GM12801 (cell line): ENCODE data around the gene CARMIL3.

Source experiments
- TF ChIP-seq, protein P1 (sequence below): IDR thresholded peaks from one replicate; pipeline ENCODE4 v1.5.1; 2011; ENCODE audit warnings: control low read depth; ENCODE audit not compliant: insufficient read length; ENCODE audit errors: extremely low read depth

The CARMIL3 gene

DNA sequence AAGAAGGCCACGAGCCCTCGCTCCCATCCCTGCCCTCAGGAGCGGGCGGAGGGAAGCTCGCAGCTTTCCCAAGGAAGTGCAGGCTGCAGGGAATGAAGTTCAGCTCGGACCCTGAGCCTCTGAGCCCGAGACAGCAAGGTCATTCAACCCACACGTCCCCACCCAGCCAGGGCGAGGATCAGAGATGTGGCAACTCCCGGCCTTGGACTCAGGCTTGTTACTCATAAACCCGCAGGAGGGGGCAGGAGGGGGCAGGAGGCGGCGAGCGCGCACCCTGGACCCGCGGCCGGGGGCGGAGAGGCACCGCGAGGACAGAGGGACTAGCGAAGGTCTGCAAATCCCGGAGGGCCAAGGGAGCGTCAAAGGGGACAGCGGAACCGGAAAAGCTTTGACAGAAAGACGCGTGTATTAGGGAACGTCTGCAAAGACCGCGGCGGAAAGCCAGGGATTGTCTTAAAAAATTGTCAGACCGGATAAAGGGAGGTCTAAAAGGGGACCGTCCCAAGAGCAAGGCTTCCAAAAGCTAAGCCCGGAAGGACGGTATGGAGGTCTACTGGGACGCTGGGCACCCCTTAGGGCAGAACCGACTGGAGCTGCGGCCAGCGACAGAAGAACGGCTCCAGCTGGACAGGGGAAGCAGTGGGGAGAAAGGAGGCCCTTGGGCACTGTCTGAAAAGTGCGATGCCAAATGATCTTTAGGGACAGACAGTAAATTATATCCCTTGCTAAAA is 62.2 kb downstream of the CARMIL3 start:
- TF ChIP-seq, protein P1, sequence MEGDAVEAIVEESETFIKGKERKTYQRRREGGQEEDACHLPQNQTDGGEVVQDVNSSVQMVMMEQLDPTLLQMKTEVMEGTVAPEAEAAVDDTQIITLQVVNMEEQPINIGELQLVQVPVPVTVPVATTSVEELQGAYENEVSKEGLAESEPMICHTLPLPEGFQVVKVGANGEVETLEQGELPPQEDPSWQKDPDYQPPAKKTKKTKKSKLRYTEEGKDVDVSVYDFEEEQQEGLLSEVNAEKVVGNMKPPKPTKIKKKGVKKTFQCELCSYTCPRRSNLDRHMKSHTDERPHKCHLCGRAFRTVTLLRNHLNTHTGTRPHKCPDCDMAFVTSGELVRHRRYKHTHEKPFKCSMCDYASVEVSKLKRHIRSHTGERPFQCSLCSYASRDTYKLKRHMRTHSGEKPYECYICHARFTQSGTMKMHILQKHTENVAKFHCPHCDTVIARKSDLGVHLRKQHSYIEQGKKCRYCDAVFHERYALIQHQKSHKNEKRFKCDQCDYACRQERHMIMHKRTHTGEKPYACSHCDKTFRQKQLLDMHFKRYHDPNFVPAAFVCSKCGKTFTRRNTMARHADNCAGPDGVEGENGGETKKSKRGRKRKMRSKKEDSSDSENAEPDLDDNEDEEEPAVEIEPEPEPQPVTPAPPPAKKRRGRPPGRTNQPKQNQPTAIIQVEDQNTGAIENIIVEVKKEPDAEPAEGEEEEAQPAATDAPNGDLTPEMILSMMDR = no peak

DNA sequence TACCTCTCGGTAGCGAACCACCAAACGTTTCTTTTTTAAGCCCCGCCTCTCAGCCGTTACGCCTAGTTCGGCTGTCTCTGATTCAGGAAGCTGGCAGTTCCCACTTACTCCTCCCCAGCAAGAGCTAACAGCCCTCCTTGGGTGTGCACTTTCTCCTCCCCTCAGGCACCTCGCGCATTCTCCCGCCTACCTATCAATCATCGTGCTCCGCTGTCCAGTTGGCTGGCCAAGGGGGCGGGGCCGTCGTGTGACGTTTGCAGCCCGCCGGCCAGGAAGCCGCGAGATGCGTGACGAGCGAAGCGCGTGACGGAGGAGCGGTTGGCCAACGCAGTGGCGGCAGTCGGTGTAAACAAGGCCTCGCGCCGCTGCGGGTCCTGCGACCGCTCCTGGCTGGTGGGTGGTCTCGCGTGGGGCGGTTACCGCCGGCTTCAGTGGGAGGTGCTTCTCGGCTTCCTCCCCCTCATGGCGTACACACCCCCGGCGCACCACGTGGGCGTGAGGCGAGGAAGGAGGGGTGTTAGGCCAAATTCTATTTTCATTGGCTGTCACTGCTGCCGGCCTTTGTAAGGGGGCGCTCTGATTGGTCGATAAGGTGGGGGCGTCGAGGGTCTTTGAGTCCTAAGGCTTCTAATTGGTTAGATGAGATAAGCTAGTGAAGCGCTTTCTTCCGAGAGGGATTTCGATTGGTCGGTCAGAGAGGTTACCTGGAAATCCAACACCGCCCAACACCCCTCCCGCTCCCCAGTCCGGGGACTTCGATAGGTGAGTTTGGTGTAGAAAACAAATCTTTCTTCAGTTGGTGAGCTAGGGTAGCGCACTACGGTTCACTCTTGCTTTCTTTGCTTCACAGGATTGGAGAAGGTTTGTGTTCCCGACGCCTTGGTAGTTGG is 63.0 kb downstream of the CARMIL3 start, which contains the start of the genes DCAF11 and NRL:
Gene DCAF11 (plus strand): TSS at position 246 of the 890 bp plus-strand sequence. CDS start 818 bp downstream, outside the sequence.
Gene NRL (minus strand): TSS at position 418 of the 890 bp plus-strand sequence. CDS start 32,101 bp downstream, outside the sequence.
- TF ChIP-seq, protein P1 = no peak

DNA sequence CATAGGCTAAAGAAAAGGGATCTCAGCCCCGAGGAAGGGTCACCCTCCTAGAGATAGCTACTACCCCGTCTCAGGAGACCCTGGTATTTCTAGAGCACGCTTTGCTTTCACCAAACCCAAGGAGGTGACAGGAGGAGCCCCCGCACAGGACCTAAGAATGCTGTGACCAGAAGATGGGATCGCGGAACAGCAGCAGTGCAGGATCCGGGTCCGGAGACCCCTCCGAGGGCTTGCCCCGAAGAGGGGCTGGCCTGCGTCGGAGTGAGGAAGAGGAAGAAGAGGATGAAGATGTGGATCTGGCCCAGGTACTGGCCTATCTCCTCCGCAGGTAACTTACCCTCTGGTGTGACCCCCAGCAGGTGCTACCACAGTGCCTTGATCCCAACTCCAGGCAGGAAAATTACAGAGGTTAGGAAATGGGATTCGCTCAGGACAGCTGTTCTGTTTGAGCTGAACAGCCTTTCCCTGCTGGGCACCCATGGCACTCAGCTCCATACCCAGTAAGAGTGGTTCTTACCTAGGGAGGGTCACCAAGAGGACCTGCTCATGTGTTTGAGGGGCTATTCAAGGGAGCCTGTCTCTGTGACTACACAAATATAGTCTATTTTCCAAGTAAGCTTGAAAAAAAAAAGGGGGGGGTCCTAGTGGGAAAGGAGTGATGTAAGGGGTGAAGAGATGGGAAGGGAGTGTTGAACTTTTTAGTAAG is 63.8 kb downstream of the CARMIL3 start:
- TF ChIP-seq, protein P1 = no peak

DNA sequence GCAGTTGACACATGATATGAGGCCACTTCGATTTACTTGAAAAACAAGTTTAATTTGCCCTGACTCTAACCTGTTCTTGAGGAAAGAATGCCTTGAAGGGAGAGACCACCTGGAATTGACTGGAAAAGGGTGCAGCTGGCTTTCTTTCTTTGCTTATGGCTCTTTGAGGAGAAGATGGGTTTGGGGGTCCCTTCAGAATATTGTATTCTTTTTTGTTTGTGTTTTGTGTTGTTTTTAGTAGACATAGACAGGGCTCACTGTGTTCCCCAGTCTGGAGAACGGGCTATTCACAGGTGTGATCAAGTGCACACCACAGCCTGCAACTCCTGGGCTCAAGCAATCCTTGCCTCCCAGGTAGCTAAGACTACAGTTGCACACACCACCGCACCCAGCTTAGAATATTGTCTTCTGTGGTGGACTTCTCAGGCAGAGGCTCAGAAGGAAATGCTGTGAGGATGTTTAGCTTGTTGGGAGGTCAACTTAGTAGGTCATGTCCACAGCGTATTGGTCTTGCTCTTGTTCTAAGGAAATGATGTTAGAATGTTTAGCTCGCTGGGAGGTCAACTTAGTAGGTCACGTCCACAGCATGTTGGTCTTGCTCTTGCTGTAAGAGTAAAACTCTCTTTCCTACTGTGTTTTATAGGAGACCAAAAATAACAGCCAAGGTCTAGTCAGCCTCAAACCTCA is 64.5 kb downstream of the CARMIL3 start:
- TF ChIP-seq, protein P1 = no peak

DNA sequence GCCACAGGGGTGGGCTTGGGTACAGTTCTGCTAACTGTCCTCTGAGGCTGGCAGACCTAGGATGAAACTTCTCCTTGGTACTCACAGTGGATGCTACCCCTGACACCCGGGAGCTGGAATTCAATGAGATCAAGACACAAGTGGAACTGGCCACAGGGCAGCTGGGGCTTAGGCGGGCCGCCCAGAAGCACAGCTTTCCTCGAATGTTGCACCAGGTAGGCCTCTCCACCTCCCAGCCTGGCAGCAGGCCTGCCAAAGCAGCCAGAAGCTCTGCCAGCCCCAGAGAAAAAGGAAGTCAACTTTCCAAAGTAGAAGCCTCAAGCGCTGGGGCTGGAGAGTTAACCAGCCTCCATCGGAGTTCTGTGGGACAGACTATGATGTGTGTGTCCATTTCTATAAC is 65.4 kb downstream of the CARMIL3 start:
- TF ChIP-seq, protein P1 = no peak
